AG04450 (cell line): ENCODE measurements around the gene UBXN1. TPM values are rescaled to one million over a fixed set of nuclear protein-coding genes. Genes with fewer than 3 reads are reported as not detected.

ENCODE experiments used
- CTCF ChIA-PET: fragments of 300-600, 350-600 bp; formaldehyde crosslinking; extraction: SDS; loops from one replicate; lab custom pipeline; 2022; ENCODE audit warnings: antibody characterized with exemption, inconsistent platforms; lab: Charles Lee
- POLR2A ChIA-PET: fragments of 350-600 bp; formaldehyde crosslinking; extraction: SDS; loops from one replicate; lab custom pipeline; 2021; ENCODE audit warnings: antibody characterized with exemption, inconsistent platforms; lab: Yijun Ruan, JAX
- DNase-seq: peaks from one replicate; pipeline ENCODE4 v3.0.0-alpha.2; 2011; ENCODE audit warnings: low read depth, low spot score
- H3K27ac ChIP-seq: one replicate; pipeline ENCODE4 v1.5.1; 2012; ENCODE audit warnings: low read depth, low read length, control low read depth
- H3K27me3 ChIP-seq: one replicate; pipeline ENCODE4 v1.6.0; 2012; ENCODE audit warnings: low read length; ENCODE audit not compliant: control insufficient read depth, insufficient read depth
- H3K4me3 ChIP-seq: 2 replicates; pipeline ENCODE4 v1.5.1; 2011; ENCODE audit warnings: mild to moderate bottlenecking, low read depth, low read length, control low read depth
- H3K9me3 ChIP-seq: 2 replicates; pipeline ENCODE4 v1.5.1; 2012; ENCODE audit warnings: low read length; ENCODE audit not compliant: control insufficient read depth, insufficient read depth
- polyA plus RNA-seq: library from polyadenylated mRNA; depleted of rRNA; stranded (reverse); fragments of >200 nt; gene quantifications from 2 replicates; pipeline ENCODE4 v1.2.3, GENCODE V29; 2011
- TF ChIP-seq, protein P1 (sequence below): IDR thresholded peaks from 2 replicates; pipeline ENCODE4 v1.5.1; 2011; ENCODE audit warnings: low read depth, low read length, control low read depth, inconsistent platforms

Gene UBXN1
- polyA plus RNA-seq, 1 experiment = 100 TPM

DNA sequence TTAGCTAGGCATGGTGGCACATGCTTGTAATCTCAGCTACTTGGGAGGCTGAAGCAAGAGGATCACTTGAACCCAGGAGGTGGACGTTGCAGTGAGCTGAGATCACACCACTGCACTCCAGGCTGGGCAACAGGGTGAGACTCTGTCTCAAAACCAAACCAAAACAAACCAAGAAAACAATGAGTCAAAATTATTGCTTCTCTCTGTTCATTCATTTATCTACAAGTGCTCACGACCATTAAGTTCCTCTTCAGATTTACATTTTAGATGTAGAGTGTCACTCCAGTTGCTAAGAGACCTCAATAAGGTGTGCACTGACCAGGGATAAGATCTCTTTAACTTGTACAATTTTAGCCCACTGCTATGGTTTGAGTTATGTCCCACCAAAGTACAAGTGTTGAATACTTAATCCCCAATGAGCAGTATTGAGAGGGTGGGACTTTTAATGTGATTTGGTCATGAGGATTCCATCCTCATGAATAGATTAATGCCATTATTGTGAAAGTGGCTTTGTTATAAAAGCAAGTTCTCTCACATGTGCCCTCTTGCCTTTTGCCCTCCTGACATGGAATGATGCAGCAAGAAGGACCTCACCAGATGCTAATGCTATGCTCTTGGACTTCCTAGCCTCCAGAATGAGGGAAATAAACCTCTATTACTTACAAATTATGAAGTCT, 40.6 kb upstream of the UBXN1 start:
- Histone ChIP-seq H3K27me3 (no peaks in the 10 kb centered on the region), H3K9me3 (no peaks in the 10 kb centered on the region; the same call in 1 of the 2 replicates), H3K27ac (no peak overlapping the region), H3K4me3 (no peak overlapping the region)
- CTCF ChIA-PET = interaction anchor here (0.6 to 1.1 kb wide), 2 partner anchors 38 to 96 kb away, joined by 3 to 5 read pairs; no protein-coding TSS in a partner anchor
- DNase-seq = no peak
- TF ChIP-seq, protein P1, sequence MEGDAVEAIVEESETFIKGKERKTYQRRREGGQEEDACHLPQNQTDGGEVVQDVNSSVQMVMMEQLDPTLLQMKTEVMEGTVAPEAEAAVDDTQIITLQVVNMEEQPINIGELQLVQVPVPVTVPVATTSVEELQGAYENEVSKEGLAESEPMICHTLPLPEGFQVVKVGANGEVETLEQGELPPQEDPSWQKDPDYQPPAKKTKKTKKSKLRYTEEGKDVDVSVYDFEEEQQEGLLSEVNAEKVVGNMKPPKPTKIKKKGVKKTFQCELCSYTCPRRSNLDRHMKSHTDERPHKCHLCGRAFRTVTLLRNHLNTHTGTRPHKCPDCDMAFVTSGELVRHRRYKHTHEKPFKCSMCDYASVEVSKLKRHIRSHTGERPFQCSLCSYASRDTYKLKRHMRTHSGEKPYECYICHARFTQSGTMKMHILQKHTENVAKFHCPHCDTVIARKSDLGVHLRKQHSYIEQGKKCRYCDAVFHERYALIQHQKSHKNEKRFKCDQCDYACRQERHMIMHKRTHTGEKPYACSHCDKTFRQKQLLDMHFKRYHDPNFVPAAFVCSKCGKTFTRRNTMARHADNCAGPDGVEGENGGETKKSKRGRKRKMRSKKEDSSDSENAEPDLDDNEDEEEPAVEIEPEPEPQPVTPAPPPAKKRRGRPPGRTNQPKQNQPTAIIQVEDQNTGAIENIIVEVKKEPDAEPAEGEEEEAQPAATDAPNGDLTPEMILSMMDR = no peak
- POLR2A ChIA-PET = interaction anchor here (0.7 kb wide), 1 partner anchor 904 kb away, joined by 4 read pairs; no protein-coding TSS in a partner anchor

DNA sequence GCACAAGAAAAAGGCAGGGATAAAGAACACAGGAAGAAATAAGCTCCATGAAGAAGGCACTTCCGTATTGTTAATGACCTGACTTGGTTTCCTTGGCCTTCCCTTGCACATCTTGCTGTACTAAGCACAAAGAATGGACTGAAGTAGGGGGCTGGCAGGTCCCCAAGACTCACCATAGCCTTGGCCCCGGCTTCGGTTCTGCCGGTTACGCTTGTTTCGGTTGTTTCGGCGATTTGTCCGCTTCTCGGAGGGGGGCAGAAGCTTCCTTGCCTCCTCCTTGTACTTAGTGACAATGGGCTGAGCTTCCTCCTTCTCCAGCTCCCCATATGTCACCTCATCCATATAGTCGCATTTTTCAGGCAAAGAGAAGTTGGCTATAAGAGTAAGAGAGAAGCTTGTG, 37.9 kb upstream of the UBXN1 start:
- Histone ChIP-seq H3K27ac (no peak overlapping the region), H3K9me3 (no peaks in the 10 kb centered on the region; the same call in 1 of the 2 replicates), H3K4me3 (no peak overlapping the region), H3K27me3 (no peaks in the 10 kb centered on the region)
- DNase-seq = no peak
- ChIA-PET CTCF (interaction anchor here (1.9 to 2.1 kb wide), 2 partner anchors 36 to 70 kb away, joined by 5 to 6 read pairs; no protein-coding TSS in a partner anchor), POLR2A (no interaction called here)
- TF ChIP-seq, protein P1 = no peak

DNA sequence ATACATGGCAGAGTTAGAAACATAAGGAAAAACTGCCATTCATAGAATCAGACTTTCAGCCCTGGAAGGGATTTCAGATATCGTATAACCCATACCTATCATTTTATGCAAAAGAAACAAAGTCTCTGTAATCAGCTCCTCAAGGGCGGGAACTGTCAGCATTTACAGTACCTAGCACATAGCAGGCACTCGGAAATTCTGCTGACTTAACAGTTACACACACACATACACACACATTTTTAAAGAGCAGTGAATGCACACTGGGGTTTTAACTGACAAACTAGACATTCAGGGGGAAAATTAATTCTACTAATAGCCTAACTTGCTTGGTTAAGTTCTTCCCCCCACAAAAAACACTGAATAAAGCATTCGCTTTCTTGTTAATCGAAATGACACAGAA, 37.3 kb upstream of the UBXN1 start:
- TF ChIP-seq, protein P1 = no peak
- Histone ChIP-seq H3K27me3 (no peaks in the 10 kb centered on the region), H3K4me3 (no peak overlapping the region), H3K9me3 (no peaks in the 10 kb centered on the region; the same call in 1 of the 2 replicates), H3K27ac (peak overlapping the region; percentile 11)
- no peak for DNase-seq
- POLR2A ChIA-PET = no interaction called here
- CTCF ChIA-PET = interaction anchor here (1.9 to 2.1 kb wide), 2 partner anchors 35 to 70 kb away, joined by 5 to 6 read pairs; no protein-coding TSS in a partner anchor

DNA sequence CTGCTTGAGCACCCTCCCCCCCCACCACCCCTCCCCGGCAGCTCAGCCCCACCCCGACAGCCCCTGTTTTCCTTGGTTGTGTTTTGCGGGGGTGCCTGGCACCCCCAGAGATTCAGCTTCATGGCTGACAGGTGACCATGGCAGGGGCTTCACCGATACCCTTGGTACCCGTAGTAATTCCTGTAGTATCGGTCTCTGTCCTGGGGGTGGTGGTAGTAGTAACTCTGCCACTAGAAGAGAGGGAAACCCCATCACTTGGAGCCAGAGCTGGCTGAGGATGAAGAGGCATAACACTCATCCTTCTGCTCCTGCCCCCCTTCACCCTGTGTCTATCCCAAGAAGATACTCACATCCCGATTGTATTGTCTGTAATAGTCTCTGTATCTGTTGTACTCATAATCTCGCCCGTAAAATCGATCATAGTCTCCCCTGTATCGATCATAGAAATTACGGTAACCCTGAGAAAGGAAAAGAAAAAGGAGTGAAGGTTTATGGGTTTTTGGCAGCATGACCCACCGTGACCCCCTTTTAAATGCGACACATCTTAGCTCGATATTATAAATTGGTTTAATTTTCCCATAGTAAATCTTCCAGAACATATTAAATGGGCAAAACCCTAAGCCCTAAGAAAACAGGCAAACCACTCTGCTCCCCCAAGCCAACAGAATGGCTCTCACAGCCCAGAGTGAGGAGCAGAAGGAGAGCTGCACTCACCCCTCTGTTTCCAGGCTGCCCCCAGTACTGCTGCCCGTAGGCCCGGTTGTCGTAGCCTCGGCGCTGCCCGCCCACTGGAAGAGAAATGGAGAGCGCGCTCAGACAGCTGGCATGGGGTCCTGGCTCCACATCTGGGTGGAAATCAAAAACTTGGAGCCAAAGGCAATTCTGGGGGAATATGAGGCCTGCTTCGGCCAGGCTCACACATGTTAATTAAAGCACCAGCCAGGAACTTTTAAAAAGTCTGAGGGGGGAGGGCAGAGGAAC, 36.6 kb upstream of the UBXN1 start:
- Histone ChIP-seq H3K27me3 (no peaks in the 10 kb centered on the region), H3K9me3 (no peaks in the 10 kb centered on the region; the same call in 1 of the 2 replicates), H3K27ac (peak overlapping the region; percentile 31), H3K4me3 (no peak overlapping the region)
- POLR2A ChIA-PET = interaction anchor here (0.6 kb wide), 2 partner anchors 9 to 71 kb away, joined by 3 to 4 read pairs; no protein-coding TSS in a partner anchor
- TF ChIP-seq, protein P1 = no peak
- CTCF ChIA-PET = interaction anchor here (0.6 to 1.9 kb wide), 2 partner anchors 71 to 165 kb away, joined by 3 to 6 read pairs; partner anchors contain the start of gene SLC3A2
- DNase-seq = no peak
